Activated CD8-positive, alpha-beta memory T cell treated with anti-CD3 and anti-CD28 coated beads, Interleukin-2, amount 50 U/mL, for 4 hours (primary cell): ENCODE measurements around the gene MICAL3.
"Not testable (repeated sequence)": the region's sequence is repeated elsewhere in the genome, so short reads cannot be mapped to it uniquely, and the experiment has no call there.

Source experiments
- DNase-seq: peaks from one replicate; pipeline ENCODE4 v3.0.0-alpha.2; 2020

The MICAL3 gene

DNA sequence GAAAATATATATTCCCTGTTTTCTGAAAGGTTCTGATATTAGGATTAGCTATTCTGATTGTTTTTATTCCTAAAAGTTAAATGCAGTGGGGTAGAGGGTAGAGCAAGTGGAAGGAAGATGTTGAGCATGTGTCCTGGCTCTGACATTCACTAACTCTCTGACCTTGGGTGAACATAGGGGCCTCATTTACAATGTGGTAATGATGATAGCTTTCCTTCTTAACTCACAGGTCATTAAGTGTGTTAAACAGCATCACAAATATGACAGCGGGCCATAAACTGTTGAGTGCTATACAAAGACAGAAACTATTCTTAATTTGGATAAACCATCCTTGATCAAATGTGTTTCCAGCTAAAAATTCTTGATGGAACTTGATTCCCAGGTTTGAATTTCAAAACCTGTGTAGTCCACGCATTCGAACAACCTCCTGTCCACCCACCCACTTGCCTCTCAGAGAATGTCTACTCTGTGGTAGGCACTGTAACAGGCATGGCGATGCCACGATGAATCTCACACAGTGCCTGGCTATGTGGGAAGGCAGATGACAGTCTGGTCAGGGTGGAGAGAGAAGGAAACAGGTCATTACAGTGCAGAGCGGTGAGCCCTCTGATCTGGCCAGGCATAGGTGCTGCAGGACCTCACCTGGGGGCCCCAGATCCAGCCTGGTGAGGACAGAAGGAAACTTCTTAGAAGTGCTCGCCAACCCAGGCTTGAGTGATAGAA, 34.2 kb upstream of the MICAL3 start:
- no peak for DNase-seq

DNA sequence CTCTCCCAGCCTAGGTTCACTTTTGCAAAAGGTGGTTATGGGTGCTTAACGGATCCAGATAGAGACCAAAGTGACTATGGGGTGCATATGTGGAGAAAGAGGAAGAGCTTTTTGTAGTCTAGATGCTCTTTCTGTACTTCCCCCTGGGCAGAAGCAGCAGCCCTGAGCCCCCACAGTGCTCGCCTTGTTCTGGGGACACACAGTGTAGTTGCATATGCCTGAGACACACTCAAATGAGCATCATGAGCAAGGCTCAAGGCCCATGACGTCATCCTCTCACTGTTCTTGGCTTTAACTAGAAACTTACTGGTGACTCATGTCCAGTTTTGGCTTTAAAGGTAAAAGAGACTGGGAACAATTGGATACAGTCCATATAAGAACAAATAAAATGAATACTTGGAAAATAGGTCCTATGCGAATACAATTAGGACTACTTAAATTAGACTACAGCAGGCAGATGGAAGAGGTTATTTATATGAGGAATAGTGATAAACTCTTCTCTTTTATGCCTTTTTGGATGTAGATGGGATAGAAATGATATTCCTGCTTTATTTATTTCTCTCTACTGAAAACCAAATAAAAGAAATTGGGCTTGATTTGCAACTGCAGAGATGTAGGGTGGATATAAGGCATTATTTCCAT, 33.3 kb upstream of the MICAL3 start:
- DNase-seq = no peak

- DNase-seq = no peak
Observed at GRCh38 chr22:18056807-18057474, 32.6 kb upstream of the MICAL3 start.

DNA sequence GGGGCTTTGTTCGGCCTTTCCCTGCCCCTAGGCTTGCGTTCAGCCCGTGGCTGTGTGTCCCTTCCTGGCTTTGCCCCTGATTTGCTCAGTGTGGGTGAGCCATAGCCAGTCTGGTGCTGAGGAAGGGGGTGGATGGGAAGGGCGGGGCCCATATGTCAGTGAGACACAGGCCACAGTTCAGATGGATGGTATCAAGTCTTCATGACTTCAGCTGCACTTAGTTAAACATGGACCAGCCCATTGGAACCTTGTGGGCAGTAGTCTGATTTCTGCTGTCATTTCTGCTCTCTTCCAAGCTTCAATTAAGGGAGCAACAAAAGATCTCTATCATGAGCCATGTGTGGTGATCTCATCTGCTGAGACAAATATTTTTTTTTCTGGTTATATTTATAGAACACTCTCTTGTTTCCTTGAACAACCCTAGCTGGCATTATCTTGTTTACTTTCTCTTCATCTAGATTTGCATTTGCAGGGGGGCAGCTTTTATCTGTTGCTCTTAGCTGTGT, 31.9 kb upstream of the MICAL3 start:
- no peak for DNase-seq

- DNase-seq = no peak
Observed at GRCh38 chr22:18055619-18056160, 31.3 kb upstream of the MICAL3 start.

- DNase-seq = not testable (repeated sequence)
Observed at GRCh38 chr22:18053216-18053946, 29.0 kb upstream of the MICAL3 start.

DNA sequence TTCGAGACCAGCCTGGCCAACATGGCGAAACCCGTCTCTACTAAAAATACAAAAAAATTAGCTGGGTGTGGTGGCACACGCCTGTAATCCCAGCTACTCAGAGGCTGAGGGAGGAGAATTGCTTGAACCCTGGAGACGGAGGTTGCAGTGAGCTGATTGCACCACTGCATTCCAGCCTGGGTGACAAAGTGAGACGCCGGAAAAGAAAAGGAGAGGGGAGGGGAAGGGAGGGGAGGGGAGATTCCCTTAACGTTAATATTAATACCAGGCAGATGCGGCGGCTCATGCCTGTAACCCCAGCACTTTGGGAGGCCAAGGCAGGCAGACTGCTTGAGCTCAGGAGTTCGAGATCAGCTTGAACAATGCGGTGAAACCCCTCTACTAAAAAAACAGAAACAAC, 26.8 kb upstream of the MICAL3 start:
- DNase-seq = not testable (repeated sequence)

DNA sequence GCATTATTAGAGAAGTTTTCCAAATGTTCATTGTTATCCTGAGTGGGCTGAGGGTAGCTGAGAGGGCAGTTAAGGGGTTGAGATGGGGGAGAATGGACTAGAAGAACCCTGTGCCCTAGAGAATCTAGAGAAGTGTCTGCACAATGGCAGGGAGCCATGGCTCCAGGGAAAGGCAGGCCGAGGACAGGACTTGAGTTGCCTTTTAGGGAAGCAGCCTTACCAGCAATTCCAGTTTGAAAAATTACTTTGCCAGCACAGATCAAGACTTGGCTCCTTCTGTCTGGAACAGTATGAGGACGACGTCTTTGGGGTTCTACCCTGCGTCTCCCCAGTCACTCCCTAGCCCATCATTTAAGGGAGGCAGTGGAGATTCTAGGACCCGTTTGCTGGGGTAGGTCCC, 25.7 kb upstream of the MICAL3 start:
- DNase-seq = no peak

- DNase-seq = no peak
Observed at GRCh38 chr22:18048441-18048898, 24.1 kb upstream of the MICAL3 start.

GRCh38 chr22:18048041-18048440, 23.7 kb upstream of the MICAL3 start:
- no peak for DNase-seq

DNA sequence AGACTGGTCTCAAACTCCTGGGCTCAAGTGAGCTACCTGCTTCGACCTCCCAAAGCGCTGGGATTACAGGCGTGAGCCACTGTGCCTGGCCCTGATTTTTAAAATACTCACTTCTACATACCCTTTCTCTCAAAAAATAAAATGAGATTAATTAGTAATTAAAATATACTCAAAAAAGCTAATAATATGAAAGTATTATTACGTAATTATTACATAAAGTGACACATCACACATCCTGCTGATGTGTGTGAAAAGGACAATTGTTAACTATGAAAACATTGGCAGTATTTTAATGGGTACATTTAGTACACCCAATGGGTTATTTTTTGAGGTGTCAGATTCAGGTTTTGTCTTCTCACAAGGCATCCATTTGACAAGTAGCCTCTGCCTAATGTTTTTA, 21.4 kb upstream of the MICAL3 start:
- no peak for DNase-seq

DNA sequence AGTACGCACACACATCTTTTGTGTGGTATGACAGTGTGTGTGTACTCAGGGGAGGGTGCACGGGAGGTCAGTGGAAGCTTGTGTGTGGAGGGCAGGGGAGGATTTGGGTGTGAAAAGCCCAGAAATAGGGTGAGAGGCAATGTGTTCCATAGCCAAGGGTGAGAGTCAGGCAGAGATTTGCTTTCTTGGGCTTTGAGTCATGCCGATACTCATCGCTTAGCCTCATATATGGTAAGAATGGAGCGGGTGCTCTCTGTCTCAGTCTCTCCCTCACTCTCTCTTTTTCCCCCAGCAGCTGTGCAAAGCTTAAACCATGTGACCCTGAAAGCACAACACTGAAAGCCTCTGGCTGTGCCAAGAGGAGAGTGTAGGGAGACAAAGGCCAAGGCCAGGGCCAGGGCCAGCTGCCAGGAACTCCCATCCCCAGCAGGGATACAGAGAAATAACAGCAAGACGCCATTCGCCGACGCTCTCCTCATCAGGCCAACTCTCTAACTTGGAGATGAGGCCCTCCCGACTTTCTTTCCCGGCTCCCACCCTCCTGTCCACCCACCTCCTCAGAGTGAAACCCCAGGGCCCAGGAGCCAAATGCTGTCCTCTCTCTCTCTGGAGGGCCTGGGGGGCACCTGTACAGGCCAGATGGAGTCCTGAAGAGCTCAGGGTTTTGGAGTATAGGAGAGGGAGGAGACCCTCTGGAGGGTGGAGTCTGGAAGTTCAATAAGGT, 20.3 kb upstream of the MICAL3 start:
- DNase-seq = no peak

GRCh38 chr22:18042685-18043084, 18.3 kb upstream of the MICAL3 start:
- no peak for DNase-seq

DNA sequence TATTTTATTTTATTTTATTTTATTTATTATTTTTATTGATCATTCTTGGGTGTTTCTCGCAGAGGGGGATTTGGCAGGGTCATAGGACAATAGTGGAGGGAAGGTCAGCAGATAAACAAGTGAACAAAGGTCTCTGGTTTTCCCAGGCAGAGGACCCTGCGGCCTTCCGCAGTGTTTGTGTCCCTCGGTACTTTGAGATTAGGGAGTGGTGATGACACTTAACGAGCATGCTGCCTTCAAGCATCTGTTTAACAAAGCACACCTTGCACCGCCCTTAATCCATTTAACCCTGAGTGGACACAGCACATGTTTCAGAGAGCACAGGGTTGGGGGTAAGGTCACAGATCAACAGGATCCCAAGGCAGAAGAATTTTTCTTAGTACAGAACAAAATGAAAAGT, 16.5 kb upstream of the MICAL3 start:
- not testable (repeated sequence) for DNase-seq

DNA sequence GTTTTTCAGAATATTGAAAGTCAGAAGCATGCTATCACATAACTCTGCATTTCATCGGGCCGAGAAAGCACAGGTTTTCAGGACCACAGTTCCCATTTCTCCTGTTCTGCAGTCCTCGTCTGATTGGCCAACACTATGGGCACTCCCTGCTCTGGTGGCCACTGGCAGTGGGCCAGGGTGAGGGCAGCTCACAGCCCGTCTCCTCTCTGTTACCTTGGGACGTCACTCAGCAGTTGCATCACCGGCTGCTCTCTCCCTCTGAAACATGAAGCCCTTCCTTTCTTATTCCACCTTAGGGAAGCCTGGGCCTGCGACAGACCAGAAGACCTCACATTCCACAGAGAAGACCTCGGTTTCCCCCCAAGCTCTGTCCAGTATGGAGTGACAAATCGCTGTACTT, 11.4 kb upstream of the MICAL3 start:
- no peak for DNase-seq

- DNase-seq = no peak
Observed at GRCh38 chr22:18034076-18034475, 9.7 kb upstream of the MICAL3 start.

DNA sequence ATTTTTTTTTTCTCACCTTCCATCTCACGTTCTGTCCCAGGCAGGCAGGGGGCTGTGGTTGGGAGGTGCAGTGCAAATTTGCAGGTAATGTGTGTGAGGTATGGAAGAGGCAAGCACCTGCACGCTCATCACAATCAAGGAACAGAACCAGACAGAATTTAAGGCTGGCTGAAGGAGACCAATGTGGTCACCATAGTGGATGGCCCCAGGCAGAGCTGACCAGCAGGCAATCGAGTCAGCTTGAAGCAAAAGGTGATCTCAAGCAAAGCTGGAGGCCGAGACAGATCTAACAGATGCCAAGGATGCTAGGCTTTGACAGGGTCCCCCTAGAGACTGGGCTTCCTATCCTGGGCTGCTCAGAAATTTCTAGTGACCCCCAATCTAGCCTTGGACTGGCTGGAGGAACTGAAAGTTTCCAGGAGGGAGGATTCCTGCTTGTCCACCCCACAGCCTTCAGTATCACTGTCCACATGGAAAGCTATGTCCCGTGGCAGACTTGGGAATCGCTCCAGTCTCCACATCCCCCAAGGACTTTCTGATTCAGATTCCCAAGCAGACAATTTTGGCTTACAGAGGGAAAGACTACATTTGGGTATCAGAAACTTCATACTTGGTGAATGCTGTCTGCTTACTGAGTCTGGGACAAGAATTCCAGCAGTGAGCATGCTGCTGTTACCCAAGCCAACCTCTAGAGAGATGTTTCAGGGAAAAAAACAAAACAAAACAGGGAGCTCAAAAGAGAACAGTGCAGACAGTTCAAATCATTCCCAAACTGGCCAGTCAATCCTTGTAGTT, 9.0 kb upstream of the MICAL3 start:
- no peak for DNase-seq

GRCh38 chr22:18032455-18033101, 8.2 kb upstream of the MICAL3 start:
- DNase-seq = no peak

GRCh38 chr22:18031695-18032454, 7.5 kb upstream of the MICAL3 start:
- DNase-seq = no peak

DNA sequence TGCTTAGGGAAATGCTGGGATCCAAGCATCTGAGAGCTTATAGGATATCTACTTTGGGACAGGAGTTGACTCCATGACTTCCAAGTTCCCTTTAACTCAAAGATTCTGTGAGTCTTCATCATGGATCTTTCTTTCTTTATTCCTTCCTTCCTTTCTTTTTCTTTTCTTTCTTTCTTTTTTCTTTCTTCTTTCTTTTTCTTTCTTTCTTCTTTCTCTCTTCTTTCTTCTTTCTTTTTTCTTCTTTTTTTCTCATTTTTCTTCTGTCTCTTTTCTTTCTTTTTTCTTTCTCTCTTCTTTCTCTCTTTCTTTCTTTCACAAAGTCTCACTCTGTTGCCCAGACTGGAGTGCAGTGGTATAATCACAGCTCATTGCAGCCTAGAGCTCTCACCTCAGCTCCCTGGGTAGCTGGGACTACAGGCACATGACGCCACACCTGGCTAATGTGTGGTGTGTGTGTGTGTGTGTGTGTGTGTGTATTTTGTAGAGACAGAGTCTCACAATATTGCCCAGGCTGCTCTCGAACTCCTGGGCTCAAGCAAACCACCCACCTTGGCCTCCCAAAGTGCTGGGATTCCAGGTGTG, 5.4 kb upstream of the MICAL3 start:
- no peak for DNase-seq
